HG03025 (cell line): Measurements from ENCODE around the gene POMT1.

ENCODE experiments used
- ATAC-seq: cut with Tn5 transposase; IDR thresholded peaks from one replicate; pipeline ENCODE4 v1.9.1; 2021; ENCODE audit warnings: mild to moderate bottlenecking, moderate library complexity; ENCODE audit not compliant: unreplicated experiment, low FRiP score

The POMT1 gene

DNA sequence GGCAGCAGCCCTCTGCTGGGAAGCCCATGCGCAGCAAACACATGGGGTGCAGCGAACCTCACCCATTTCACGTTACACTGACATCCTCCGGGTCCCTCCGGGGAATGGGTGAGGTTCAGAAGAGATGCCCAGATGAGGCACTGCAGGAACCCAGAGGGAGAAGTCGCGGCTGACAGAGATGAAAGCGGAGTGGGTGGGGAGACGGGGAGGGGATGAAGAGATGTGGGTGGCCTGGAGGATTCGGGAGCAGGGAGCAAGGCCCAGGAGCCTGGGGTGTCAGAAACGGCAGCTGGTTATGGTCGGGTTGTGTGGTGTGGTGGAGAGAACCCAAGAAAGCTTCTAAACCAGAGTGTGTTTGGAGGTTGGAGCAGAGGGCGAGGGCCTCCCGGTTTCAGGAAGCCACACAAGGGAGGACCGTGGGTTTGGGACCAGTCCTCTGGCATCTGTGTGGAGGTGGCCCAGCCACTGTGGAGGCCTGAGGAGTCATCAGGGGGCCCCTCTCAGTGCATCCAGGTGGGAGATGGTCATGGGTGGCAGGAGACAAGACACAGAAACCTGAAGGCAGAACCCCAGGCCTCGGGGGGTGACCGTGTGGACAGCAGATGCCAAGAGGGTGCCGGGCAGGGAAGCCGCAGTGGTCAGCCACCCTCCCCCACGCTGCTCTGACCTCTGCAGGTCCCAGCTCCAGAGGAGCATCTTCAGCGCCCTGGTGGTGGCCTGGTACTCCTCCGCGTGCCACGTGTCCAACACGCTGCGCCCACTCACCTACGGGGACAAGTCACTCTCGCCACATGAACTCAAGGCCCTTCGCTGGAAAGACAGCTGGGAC is 19.8 kb downstream of the POMT1 start:
- ATAC-seq = no peak

GRCh38 chr9:131523086-131523388 is 20.3 kb downstream of the POMT1 start:
- no peak for ATAC-seq

DNA sequence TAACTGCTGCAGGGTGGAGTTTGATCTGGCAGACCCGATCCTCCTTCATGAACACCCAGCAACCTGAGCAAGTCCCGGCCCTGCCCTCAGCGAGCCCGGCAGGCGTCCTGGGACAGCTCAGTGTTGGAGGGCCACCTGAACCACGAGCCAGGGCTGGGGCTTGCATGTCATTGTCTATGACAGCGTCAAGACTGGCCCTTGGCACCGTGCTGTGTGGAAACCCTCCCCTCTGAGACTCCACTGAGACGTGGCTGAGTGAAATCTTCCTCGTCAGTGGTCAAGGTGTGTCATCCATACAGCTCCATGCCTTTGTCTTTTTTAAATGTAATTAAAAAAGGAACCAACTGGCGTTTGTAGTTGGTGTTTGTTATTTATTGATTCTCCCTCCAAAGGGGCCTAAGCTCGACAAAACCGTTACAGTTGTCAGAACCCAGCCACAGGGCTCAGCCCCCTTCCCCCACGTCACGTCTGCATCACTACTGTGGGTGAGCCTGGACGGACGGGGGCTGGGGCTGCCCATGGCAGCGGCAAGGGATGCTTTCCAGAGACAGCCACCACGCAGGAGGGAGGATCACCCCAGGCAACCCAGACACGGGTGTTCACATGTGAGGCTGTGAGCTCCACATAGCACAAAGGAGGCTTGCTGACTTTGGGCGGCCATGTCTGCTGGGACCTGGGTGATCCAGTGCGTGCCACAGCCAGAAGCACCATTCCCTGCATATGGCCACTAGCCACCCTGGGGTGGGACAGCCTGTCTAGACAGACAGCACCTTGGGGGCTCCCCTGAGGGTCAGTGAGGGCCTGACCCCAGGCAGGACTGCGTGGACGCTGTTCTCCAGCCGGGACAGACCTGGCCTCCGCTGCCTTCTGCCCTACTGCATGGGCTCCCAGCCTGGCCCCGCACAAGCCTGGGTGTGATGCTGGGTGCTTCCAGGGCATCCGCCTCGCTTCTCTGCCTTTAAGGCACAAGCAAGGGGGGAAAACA is 21.0 kb downstream of the POMT1 start:
- ATAC-seq = no peak

- ATAC-seq = no peak
Observed at GRCh38 chr9:131524665-131525315, 22.1 kb downstream of the POMT1 start.

GRCh38 chr9:131525643-131526565 is 23.2 kb downstream of the POMT1 start:
- no peak for ATAC-seq

DNA sequence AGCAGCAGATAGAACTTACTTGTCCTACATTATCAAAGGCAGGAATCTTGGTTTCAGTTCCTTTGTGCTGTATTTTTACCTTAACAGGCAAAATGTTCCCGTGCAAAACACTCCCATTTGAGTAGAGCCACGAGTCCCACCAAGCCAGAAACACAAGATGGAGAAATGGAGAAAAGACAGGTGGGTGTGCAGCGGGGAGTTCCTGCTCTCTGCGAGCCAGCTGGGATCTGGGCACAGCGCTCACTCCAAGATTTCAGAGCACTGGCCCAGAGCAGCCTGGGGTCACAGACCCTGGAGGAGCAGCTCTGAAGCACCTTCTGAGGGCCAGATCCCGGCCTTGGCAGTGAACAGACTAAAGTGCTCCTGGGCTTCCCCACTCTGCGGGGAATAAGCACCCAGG is 25.5 kb downstream of the POMT1 start:
- ATAC-seq = no peak

- ATAC-seq = no peak
Observed at GRCh38 chr9:131528886-131529505, 26.3 kb downstream of the POMT1 start.

DNA sequence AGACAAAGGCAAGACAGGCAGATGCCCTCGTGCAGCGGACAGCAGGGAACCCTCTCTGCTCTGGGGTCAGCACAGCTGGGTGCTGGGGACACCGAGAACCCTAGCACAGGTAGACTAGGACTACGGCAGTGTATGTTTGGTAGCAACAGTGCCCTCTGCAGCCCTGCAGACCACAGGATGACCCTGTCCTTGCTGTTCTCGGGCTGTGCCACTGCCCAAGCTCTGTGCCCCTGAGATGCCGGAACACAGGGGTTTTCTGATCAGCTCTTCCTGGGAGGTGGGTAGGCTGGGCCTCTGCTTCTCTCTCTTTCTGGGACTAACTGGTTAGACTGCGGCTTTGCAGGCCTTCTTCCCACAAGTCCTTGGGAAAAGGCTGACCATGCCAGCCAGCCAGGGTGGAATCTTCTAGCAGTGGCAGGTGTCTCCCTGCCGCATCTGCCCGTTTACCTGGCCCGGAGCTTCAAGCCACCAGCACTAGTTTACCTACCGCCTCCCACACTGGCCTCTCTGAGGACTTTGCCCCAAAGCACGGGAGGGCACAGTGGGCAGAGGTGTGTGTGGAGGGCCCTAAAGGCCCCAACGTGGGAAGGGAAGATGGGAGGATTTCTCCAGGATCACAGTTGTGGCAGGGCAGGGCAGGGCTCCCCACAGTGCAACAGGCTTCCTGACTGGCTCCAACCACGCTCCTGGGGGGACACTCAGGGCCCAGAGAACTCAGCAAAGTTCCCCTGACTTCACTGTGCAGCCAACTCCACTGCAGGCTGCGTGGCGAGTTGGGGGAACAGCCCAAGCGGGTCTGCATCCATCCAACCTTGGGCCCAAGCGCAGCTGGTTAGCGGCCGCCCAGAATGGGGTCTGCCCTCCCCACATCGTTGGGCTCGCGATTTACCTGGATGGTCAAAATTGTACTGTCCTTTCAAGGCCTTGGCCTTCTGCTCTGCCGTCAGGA is 27.2 kb downstream of the POMT1 start:
- no peak for ATAC-seq

- no peak for ATAC-seq
Observed at GRCh38 chr9:131530546-131530919, 27.8 kb downstream of the POMT1 start.

GRCh38 chr9:131530920-131531832 is 28.5 kb downstream of the POMT1 start, which contains the start of gene UCK1:
Gene UCK1, minus strand, starts transcription at chr9:131531263. Its CDS starts 89 bp downstream, at chr9:131531174.
- ATAC-seq = peak; percentile 72

- ATAC-seq = no peak
Observed at GRCh38 chr9:131534721-131535237, 32.1 kb downstream of the POMT1 start.

- ATAC-seq = no peak
Observed at GRCh38 chr9:131537946-131538345, 35.2 kb downstream of the POMT1 start.

DNA sequence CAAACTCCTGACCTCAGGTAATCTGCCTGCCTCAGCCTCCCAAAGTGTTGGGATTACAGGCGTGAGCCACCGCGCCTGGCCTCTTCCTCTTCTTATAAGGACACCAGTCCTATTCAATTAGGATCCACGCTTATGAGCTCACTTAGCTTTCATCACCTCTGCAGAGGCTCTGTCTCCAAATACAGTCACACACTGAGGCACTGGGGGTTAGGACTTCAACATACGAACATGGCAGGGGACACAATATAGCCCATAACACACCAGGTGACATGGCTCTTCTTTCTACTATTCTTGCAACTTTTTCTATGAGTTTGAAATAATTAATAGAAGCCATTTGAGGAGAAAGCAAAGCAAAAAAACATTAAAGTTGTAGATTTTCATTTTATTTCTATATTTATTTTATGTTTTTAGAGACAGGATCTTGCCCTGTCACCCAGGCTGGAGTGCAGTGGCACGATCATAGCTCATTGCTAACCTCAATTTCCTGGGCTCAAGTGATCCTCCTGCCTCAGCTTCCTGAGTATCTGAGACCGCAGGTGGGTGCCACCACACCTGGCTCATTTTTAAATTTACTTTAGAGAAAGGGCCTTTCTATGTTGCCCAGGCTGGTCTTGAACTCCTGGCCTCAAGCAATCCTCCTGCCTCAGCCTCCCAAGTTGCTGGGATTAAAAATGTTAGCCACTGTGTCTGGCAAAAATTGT is 36.7 kb downstream of the POMT1 start:
- no peak for ATAC-seq

GRCh38 chr9:131543141-131543540 is 40.4 kb downstream of the POMT1 start:
- ATAC-seq = no peak

GRCh38 chr9:131545003-131545785 is 42.5 kb downstream of the POMT1 start, which contains the start of gene PRRT1B:
Gene PRRT1B, plus strand, starts transcription at chr9:131545523. Its CDS starts 93 bp downstream, at chr9:131545616.
- no peak for ATAC-seq
